ENCODE results near the gene USP34. TPM values are rescaled to one million over a fixed set of nuclear protein-coding genes. Genes with fewer than 3 reads are reported as not detected.
"Not testable (repeated sequence)": the region's sequence is repeated elsewhere in the genome, so short reads cannot be mapped to it uniquely, and the experiment has no call there.

USP34 gene
- total and polyA plus RNA-seq, 8 donors, result 86.5 to 191 (median 158) TPM

DNA sequence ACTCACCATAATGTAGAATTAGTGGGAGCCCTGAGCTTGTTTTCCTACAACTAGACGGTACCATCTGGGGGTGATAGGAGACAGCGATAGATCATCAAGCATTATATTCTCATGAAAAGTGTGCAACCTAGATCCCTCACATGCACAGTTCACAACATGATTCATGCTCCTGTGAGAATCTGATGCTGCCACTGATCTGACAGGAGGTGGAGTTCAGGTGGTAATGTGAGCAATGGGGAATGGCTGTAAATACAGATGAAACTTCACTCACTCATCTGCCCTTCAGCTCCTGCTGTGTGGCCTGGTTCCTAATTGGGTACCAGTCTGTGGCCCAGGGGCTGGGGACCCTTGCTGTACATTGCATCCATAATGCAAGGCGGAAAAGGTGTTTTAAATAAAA lies 60.7 kb downstream of the USP34 start:
- TF ChIP-seq CTCF (IDR thresholded peaks at IDR 0.05), result no peak
- no peak for DNase-seq
- H3K4me3 ChIP-seq, result no peak overlapping the region

DNA sequence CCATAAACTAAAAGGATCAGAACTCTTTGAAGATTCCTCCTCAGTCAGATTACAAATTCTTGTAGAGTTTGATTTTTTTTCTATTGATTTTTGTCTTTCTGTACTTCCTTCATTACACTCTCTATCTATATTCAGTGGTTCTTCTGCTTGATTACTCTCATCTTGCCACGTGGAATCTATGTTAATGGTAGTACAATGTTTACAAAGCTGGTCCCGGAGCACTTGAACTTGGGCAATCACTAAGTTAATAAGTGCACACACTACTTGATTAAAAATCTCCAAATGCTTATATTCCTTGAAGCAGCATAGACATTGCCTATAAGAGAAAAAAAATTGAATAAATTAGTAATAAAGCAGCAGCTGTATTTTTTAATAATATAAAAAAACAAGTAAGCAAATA lies 65.1 kb downstream of the USP34 start:
- Histone ChIP-seq H3K4me3 (no peak overlapping the region), H3K4me1 (peaks cover 0 to 6% of the 10 kb centered on the region in 2 donors), H3K36me3 (peaks cover 0 to 34% of the 10 kb centered on the region in 2 donors), H3K27ac (no peak overlapping the region), H3K27me3 (no peaks in the 10 kb centered on the region), H3K9me3 (no peaks in the 10 kb centered on the region)
- TF ChIP-seq CTCF (IDR thresholded peaks at IDR 0.05), result no peak
- ATAC-seq, result peak; percentile 81
- DNase-seq, result no peak
- intact Hi-C loops (cut with DNase I), result no loop called here

More for the DNA sequence above, 60.7 kb downstream of the USP34 start:
- Histone ChIP-seq H3K27ac (no peak overlapping the region), H3K36me3 (peaks cover 0 to 4% of the 10 kb centered on the region in 2 donors), H3K4me1 (peaks cover 0 to 19% of the 10 kb centered on the region in 2 donors), H3K27me3 (no peaks in the 10 kb centered on the region), H3K9me3 (no peaks in the 10 kb centered on the region)
- ATAC-seq, result no peak
- intact Hi-C loops (cut with DNase I), result no loop called here

GRCh38 chr2:61404438-61404837 lies 66.4 kb downstream of the USP34 start:
- TF ChIP-seq CTCF (IDR thresholded peaks at IDR 0.05), result no peak
- peaks cover 0 to 6% of the 10 kb centered on the region in 2 donors for H3K4me1 ChIP-seq
- no peak for ATAC-seq
- no peak for DNase-seq
- H3K36me3 ChIP-seq, result peaks cover 0 to 38% of the 10 kb centered on the region in 2 donors
- H3K27ac ChIP-seq, result no peak overlapping the region
- H3K27me3 ChIP-seq, result no peaks in the 10 kb centered on the region
- H3K4me3 ChIP-seq, result no peak overlapping the region
- no peaks in the 10 kb centered on the region for H3K9me3 ChIP-seq
- intact Hi-C loops (cut with DNase I), result no loop called here

DNA sequence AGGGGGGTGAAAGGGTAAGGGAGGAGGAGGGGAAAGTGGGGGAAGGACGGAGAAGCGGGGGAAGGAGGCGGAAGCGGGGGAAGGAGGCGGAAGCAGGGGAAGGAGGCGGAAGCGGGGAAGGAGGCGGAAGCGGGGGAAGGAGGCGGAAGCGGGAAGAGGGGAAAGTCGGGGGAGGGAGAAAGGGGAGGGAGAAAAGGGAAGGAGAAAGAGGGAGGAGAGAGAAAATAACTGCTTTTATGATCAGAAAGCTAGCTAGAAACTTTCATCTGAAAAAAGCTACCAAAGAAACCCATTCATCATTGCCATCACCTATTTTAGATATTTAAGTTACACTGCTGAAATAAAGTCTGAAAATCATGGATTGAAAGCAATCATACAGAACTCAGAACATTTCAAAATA lies 72.5 kb downstream of the USP34 start:
- TF ChIP-seq CTCF (IDR thresholded peaks at IDR 0.05), result no peak
- Histone ChIP-seq H3K27ac (no peak overlapping the region), H3K27me3 (no peaks in the 10 kb centered on the region), H3K4me1 (no peaks in the 10 kb centered on the region), H3K36me3 (peaks cover 3 to 33% of the 10 kb centered on the region in 2 donors), H3K9me3 (no peaks in the 10 kb centered on the region), H3K4me3 (no peak overlapping the region)
- intact Hi-C loops (cut with DNase I), result no loop called here
- ATAC-seq, result no peak
- no peak for DNase-seq

GRCh38 chr2:61396005-61396404 lies 74.9 kb downstream of the USP34 start:
- Histone ChIP-seq H3K4me3 (no peak overlapping the region), H3K27ac (no peak overlapping the region), H3K27me3 (no peaks in the 10 kb centered on the region), H3K9me3 (no peaks in the 10 kb centered on the region), H3K4me1 (no peaks in the 10 kb centered on the region), H3K36me3 (peaks cover 3 to 34% of the 10 kb centered on the region in 2 donors)
- no peak for ATAC-seq
- no peak for TF ChIP-seq CTCF (IDR thresholded peaks at IDR 0.05)
- DNase-seq, result no peak
- intact Hi-C loops (cut with DNase I), result no loop called here

DNA sequence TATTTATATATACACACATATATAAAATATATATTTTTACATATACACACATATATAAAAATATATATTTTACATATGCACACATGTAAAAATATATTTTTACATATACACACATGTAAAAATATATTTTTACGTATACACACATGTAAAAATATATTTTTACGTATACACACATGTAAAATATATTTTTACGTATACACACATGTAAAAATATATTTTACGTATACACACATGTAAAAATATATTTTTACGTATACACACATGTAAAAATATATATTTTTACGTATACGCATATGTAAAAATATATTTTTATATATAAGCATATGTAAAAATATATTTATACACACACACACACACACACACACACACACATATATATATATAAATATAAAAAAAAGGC lies 83.3 kb downstream of the USP34 start:
- ATAC-seq; H3K9me3 ChIP-seq; H3K4me1 ChIP-seq; DNase-seq; intact Hi-C loops (cut with DNase I); H3K27ac ChIP-seq; H3K27me3 ChIP-seq; H3K4me3 ChIP-seq: not testable (repeated sequence)
- H3K36me3 ChIP-seq, result peaks cover 0 to 41% of the 10 kb centered on the region in 2 donors

- intact Hi-C loops (cut with DNase I); H3K9me3 ChIP-seq; DNase-seq; H3K27me3 ChIP-seq; H3K4me3 ChIP-seq; H3K4me1 ChIP-seq; H3K27ac ChIP-seq: not testable (repeated sequence)
- H3K36me3 ChIP-seq, result peaks cover 0 to 72% of the 10 kb centered on the region in 2 donors
- ATAC-seq, result peak; percentile 84
Observed at GRCh38 chr2:61380882-61381197, 90.0 kb downstream of the USP34 start.

All from left lung (tissue), 10 donors.